K562 (cell line): ENCODE measurements around the gene PRKAG2.

ENCODE experiments used
- BRF1 ChIP-seq: IDR thresholded peaks from 3 replicates; pipeline ENCODE4 v1.6.1; 2011; ENCODE audit warnings: borderline replicate concordance, mild to moderate bottlenecking; ENCODE audit not compliant: insufficient read length; ENCODE audit errors: extremely low read depth
- CTCF ChIP-seq, 3 experiments: IDR thresholded peaks in 2 of 3; conservative IDR thresholded peaks in 1 of 3; 2 replicates each; pipeline ENCODE4 v1.5.1; 2011 to 2012; ENCODE audit warnings: low read length in 3 of 3, mild to moderate bottlenecking in 3 of 3, control low read depth in 2 of 3, improper control_type of control experiment in 1 of 3, inconsistent platforms in 1 of 3, low read depth in 1 of 3, mixed read lengths in 1 of 3, moderate library complexity in 1 of 3; ENCODE audit not compliant: insufficient read depth in 2 of 3
- SP1 ChIP-seq: sonication (generic); formaldehyde crosslinking; IDR thresholded peaks from 2 replicates; pipeline ENCODE4 v1.8.1; 2022; ENCODE audit warnings: mild to moderate bottlenecking, missing genetic modification reagents
- TGIF2 ChIP-seq: sonication (generic); formaldehyde crosslinking; IDR thresholded peaks from 2 replicates; pipeline ENCODE4 v1.8.1; 2022; ENCODE audit warnings: mild to moderate bottlenecking, missing genetic modification reagents, moderate library complexity
- USF2 ChIP-seq: sonication (generic); formaldehyde crosslinking; IDR thresholded peaks from 2 replicates; pipeline ENCODE4 v1.5.0; 2020; ENCODE audit warnings: missing genetic modification reagents

- TF ChIP-seq TGIF2 (CRISPR knock-in tag): no peak
- TF ChIP-seq SP1 (CRISPR knock-in tag): no peak
- TF ChIP-seq CTCF (IDR thresholded peaks at IDR 0.05 in 2 of 3, conservative IDR thresholded peaks at IDR 0.05 in 1 of 3; ENCODE audit: insufficient read depth in 2 of 3, low read depth in 1 of 3, low read length in 3 of 3): no peak
- TF ChIP-seq USF2: no peak
- no peak for TF ChIP-seq BRF1
Observed at GRCh38 chr7:151704299-151704959, 172.5 kb downstream of the PRKAG2 start.
